NB4 (cell line): ENCODE data around the gene CNTN4.

Experiments used
- MYC ChIP-seq: IDR thresholded peaks from 2 replicates; pipeline ENCODE4 v1.6.1; 2011; ENCODE audit warnings: low read depth, low read length
- POLR2A ChIP-seq: IDR thresholded peaks from 2 replicates; pipeline ENCODE4 v1.6.1; 2011; ENCODE audit warnings: mild to moderate bottlenecking; ENCODE audit not compliant: insufficient read length; ENCODE audit errors: extremely low read depth
- TF ChIP-seq, protein P1 (sequence below): IDR thresholded peaks from one replicate; pipeline ENCODE4 v1.5.1; 2012; ENCODE audit warnings: low read depth, low read length
- TF ChIP-seq, protein P2 (sequence below): IDR thresholded peaks from 2 replicates; pipeline ENCODE4 v1.6.1; 2011; ENCODE audit warnings: low read depth, low read length

- TF ChIP-seq, protein P1, sequence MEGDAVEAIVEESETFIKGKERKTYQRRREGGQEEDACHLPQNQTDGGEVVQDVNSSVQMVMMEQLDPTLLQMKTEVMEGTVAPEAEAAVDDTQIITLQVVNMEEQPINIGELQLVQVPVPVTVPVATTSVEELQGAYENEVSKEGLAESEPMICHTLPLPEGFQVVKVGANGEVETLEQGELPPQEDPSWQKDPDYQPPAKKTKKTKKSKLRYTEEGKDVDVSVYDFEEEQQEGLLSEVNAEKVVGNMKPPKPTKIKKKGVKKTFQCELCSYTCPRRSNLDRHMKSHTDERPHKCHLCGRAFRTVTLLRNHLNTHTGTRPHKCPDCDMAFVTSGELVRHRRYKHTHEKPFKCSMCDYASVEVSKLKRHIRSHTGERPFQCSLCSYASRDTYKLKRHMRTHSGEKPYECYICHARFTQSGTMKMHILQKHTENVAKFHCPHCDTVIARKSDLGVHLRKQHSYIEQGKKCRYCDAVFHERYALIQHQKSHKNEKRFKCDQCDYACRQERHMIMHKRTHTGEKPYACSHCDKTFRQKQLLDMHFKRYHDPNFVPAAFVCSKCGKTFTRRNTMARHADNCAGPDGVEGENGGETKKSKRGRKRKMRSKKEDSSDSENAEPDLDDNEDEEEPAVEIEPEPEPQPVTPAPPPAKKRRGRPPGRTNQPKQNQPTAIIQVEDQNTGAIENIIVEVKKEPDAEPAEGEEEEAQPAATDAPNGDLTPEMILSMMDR: no peak
- TF ChIP-seq POLR2A: no peak
- TF ChIP-seq, protein P2, sequence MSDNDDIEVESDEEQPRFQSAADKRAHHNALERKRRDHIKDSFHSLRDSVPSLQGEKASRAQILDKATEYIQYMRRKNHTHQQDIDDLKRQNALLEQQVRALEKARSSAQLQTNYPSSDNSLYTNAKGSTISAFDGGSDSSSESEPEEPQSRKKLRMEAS: no peak
- TF ChIP-seq MYC: no peak
Observed at GRCh38 chr3:2544718-2545117, 446.1 kb downstream of the CNTN4 start.
